ENCODE measurements around the gene CRISPLD2. TPM values are rescaled to one million over a fixed set of nuclear protein-coding genes. Genes with fewer than 3 reads are reported as not detected.

The CRISPLD2 gene
- total and polyA plus RNA-seq, 9 of the 15 experiments (the other 6 are each of a cell fraction or from before 2014, with no cell fraction given): 0.03 to 0.24 (median 0.04) TPM; not detected in 4

GRCh38 chr16:84879569-84880487, 60.0 kb downstream of the CRISPLD2 start (continued):
- TF ChIP-seq SMAD2 (IDR thresholded peaks at IDR 0.05; ENCODE audit: low read depth, low read length) (no peak), ZNF347 (CRISPR knock-in tag; IDR thresholded peaks at IDR 0.05; ENCODE audit: low read depth) (no peak), SFPQ (IDR thresholded peaks at IDR 0.05; ENCODE audit: low read depth, low read length) (no peak), ZNF75A (CRISPR knock-in tag; IDR thresholded peaks at IDR 0.05) (no peak), PPARD (CRISPR knock-in tag; IDR thresholded peaks at IDR 0.05) (no peak), ZNF707 (CRISPR knock-in tag; conservative IDR thresholded peaks at IDR 0.05) (no peak), MNT (conservative IDR thresholded peaks at IDR 0.05) (peak; percentile 43 to 67; a peak in 3 of 4 replicates), HMGXB4 (CRISPR knock-in tag; IDR thresholded peaks at IDR 0.05) (no peak), RREB1 (CRISPR knock-in tag; IDR thresholded peaks at IDR 0.05) (no peak), ZNF274 (IDR thresholded peaks at IDR 0.05; ENCODE audit: borderline replicate concordance, low read depth, low read length) (no peak), CXXC5 (CRISPR knock-in tag; IDR thresholded peaks at IDR 0.05) (peak; percentile 71), FOXO4 (CRISPR knock-in tag; IDR thresholded peaks at IDR 0.05) (no peak), KAT7 (CRISPR knock-in tag; IDR thresholded peaks at IDR 0.05; ENCODE audit: borderline replicate concordance) (no peak)
